GM18511 (cell line): ENCODE data around the gene DPYD.

Experiments used
- ATAC-seq: cut with Tn5 transposase; IDR thresholded peaks from one replicate; pipeline ENCODE4 v1.9.1; 2021; ENCODE audit warnings: mild to moderate bottlenecking, moderate library complexity; ENCODE audit not compliant: unreplicated experiment

DPYD gene

DNA sequence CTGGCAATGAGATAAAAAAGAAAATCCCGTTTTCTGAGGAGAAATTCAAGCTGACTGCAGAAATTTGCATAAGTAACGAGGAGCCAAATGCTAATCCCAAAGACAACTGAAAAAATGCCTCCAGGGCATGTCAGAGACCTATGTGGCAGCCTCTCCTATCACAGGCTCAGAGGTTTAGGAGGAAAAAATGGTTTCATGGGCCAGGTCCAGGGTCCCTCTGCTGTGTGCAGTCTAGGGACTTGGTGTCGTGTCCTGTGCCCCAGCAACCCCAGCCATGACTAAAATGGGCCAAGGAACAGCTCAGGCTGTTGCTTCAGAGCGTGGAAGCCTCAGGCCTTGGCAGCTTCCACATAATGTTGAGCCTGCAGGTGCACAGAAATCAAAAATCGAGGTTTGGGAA, 456.5 kb downstream of the DPYD start:
- ATAC-seq: no peak

- ATAC-seq: peak; percentile 96
Measured at GRCh38 chr1:97461782-97462181, 459.1 kb downstream of the DPYD start.

DNA sequence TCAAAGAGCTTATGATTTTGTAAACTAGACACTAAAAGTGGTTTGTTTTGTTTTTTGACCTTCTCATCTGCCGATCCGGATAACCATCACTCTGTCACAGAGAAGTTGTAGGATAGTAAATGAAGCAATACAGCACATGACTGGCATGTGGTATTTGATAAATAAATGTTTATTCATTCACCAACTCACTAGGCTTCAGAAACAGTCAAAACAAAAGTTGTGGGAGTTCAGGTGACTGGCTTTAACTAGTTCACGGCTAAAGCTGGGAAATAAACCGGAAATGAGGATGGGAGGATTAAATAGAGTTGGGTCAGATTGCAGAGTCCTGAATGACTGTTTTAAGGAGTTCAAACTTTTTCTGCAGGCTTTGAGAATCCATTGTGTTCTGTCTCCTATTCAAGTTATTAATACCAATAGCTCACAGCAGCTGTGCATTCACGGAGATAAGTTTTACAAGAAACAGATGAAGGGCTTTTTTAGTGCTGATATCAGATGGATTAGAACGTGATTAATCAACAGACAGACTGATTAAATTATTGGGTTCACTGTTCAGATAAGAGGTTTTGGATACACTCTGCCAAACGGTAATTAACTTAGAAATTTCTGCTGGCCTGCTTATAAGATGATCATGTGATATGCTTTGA, 463.3 kb downstream of the DPYD start:
- ATAC-seq: no peak

GRCh38 chr1:97451944-97452343, 468.9 kb downstream of the DPYD start:
- ATAC-seq: no peak

GRCh38 chr1:97451046-97451826, 469.6 kb downstream of the DPYD start:
- ATAC-seq: no peak

- ATAC-seq: no peak
Measured at GRCh38 chr1:97441966-97442365, 478.9 kb downstream of the DPYD start.

GRCh38 chr1:97433824-97434177, 487.0 kb downstream of the DPYD start:
- no peak for ATAC-seq

DNA sequence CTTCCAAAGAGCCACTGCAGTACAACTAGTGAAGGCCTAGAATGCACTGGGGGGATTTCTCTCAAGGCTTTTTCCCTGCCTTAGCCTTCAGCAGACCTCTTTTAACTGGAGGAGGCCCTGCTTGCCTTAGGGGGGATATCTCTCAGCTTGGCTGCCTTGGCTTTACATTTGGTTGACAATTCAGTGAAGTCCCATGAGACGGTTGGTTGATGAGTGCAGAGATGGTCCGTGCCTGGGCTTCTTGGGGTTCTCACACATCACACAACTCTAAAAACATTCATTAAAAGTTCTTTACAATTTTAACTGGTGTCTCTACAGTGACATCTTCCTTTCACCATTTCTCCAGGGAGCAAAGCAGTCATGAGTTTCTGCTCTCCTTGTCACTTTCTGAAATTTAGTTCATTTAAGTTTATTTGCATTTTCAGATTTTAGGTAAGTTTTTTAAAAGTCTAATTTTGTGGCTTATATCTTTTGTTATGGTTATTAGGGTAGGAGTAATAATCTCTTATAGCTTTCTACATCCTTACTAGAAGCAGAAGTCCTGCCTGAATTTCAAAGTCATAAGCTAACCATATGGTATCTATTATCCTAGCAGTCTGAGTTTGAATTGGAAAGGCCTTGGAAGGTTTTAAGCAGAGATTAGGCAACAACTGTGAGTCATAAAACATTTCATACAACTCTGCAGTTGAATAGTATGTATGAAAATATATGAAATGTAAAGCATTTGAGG, 487.6 kb downstream of the DPYD start:
- ATAC-seq: no peak

GRCh38 chr1:97427371-97427770, 493.5 kb downstream of the DPYD start:
- ATAC-seq: peak; percentile 50

DNA sequence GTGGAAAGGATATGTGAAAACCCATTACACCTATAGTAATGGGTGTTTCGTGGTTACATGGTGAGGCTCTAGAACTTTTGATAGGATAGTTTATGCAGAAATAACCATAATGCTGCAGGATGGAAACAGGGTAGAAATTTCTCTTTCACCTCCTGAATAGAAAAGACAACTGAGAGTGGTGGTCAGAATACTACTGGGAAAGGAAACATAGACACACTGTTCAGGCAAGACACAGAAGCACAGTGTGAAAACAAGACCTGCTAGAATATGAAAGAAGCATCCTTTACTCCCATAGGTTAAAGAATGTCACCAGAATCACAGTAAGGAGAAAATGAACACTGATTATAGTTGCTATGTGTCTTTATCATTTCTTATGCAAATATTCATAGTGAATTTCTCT, 496.6 kb downstream of the DPYD start:
- ATAC-seq: no peak

DNA sequence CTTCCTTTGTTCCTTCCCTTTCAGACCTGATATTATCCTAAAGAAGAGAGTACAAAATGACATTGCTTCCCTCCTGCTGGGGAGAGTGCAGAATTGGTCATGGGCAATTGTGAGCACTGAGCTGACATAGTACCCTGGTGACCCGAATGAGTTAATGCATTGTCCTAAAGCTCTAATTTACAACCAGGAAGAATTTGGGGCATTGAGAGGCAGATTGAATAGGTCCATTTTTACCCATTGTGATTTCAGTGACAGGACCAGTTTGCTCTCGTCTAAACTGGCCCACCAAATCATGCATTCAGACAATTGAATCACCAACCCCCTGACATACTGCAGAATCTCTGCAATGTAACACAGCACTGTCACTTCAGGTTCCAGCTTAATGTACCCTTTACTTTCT, 497.4 kb downstream of the DPYD start:
- ATAC-seq: no peak

DNA sequence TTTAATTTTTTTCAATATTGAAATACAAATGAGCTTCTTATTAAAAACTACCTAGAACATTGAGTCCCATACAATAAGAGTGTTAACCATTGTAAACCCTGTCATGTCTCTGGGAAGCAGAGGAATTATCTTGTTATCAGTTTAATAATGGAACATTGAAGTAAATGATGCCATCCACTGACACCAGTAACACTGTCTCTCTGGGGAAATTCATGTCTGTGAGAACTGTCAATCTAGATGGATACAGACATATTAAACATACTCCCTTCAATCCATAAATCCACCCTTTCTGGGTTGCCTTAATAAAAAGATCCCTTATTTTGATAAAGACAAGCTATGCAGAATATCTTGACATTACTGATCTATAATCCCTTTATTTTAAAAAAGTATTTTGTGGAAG, 503.2 kb downstream of the DPYD start:
- ATAC-seq: no peak

DNA sequence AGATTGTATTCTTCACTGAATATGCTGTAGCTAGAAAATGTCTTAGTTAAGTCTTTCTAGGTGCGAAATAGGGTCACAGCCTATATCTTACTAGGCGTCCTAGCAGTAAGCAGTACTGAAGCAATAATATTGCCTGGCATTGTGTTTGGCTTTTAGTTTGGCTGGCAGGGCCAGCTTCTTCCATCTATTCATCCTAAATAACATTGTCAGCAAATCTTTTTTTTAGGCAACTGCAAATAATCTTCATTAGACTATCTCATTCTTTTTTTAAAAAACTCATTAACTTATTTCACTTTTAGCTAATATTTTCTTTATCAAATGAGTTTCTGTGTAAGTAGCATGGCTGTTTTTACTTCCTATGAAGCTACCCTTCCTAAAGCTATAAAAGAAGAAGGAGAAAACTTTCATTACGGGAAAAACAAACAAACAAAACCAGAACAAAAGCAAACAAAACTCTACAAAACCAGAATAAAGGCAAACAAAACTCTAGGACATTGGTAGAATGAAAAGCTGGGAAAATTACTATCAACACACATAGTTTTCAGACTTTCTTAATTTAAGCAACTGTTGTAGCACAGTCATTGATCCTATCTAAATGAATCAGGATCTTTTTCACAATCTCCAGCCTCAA, 506.0 kb downstream of the DPYD start:
- no peak for ATAC-seq

- ATAC-seq: no peak
Measured at GRCh38 chr1:97412737-97413136, 508.1 kb downstream of the DPYD start.

- no peak for ATAC-seq
Measured at GRCh38 chr1:97412166-97412565, 508.7 kb downstream of the DPYD start.

GRCh38 chr1:97396463-97396862, 524.4 kb downstream of the DPYD start:
- no peak for ATAC-seq

- ATAC-seq: no peak
Measured at GRCh38 chr1:97392701-97393100, 528.1 kb downstream of the DPYD start.

- ATAC-seq: no peak
Measured at GRCh38 chr1:97385536-97386277, 535.1 kb downstream of the DPYD start.

DNA sequence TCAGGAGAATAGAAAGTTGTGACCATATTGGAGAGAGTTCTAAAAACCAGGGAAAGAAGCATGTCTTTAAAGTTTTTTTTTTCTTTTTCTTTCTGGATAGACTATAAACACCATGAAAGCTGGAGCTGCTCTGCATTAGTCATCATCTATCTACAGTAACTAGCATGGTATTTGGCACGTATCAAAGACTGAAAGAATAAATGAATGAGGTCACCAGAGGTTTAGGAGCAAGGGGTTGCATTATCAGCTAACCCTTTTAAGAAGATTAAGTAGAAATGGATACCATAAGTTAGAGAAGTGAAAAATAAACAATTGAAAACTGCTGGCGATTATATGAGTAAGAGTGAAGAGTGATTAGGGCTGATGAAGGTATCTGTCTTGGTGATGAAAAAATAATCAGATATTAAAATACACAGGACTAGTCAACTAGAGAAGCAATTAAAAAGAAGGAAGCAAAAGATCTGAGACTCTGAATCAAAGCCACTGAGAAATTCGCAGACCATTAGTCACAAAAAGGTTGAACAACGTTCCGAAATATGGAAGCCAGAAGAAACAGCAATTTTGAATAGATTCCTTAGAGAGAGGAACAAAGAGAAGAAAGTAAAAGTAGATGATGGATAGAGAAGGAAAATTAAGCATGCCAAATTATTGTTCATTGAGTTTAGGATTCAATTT, 536.4 kb downstream of the DPYD start:
- ATAC-seq: no peak

DNA sequence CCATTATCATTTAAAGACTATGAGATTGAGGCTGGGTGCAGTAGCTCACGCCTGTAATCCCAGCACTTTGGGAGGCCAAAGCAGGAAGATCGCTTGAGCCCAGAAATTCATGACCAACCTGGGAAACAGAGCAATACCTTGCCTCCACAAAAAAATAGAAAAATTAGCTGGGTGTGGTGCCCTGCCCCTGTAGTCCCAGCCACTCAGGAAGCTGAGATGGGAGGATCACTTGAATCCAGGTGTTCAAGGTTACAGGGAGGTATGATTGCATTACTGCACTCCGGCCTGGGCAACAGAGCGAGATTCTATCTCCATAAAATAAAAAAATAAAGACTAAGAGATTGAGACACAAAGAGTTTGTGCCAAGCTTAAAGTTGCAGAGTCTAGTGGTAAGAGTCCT, 537.0 kb downstream of the DPYD start:
- no peak for ATAC-seq
